ENCODE data around the gene LSM10.

DNA sequence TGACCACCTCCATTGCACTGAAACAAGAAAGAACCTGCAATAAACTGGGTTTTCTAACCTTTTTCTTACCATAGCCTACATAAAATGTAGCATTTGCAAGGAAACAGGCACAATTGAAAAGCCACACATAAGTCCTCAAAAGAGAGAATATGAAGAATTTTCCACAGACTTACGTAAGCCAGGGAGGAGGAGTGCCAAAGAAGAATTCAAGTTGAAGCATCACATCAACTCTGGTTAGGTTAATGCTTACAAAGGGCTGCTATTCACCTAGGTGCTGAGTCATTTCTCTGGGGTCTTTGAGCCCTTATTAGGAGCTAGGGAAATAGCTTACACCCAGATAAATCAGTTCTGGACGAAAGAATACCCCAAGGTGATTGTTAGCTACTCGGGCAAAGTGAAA lies 42.9 kb upstream of the LSM10 start:
- TF ChIP-seq EZH2 (IDR thresholded peaks at IDR 0.05; ENCODE audit: insufficient read depth, poor library complexity, severe bottlenecking) (no peak), EZH2phosphoT487 (IDR thresholded peaks at IDR 0.05; ENCODE audit: insufficient read depth, low read depth) (no peak)

All from GM23248 (cell line).